Measurements from ENCODE around the gene PTCHD1.

PTCHD1 gene

GRCh38 chrX:23344904-23345271, 10.2 kb downstream of the PTCHD1 start:
- H3K4me3 ChIP-seq (ENCODE audit: low read depth, low read length), result no peak overlapping the region

DNA sequence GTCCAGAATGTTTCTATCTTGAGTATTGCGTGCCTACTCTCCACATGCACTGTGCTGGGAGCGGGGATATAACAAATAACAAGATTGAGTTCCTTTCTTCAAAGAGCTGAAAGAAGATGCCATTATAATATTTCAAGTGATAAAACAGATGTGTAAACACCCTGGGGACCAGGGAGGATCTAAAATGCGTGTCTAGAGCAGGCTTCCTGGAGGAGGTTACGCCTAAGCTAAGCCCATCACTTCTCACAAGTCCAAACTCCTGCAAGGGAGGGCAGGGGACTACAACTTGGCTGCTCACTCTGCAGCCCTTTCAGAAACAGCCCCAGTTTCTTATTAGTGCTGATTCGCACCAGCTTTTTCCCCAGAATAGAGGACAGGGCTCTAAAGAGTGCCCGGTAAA, 21.5 kb downstream of the PTCHD1 start:
- H3K4me3 ChIP-seq (ENCODE audit: low read depth, low read length), result no peak overlapping the region

DNA sequence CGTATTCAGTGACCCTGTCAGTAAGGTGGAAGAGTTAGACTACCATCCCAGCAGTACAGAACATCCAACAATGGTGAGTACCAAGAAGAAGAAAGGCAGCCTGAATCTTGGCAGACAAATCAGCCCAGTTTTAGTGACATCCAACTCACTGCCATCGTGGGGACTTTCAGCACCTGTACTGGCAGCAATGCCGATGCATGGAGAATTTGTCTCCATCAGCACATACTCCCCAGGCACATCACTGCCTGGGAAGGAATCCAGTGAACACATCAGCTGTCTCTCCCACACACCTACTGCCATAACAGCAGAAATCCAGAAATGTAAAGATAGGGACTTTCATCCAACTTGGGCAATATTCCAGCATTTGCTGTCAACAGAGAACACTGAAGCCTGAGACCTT, 29.8 kb downstream of the PTCHD1 start:
- H3K4me3 ChIP-seq (ENCODE audit: low read depth, low read length), result no peak overlapping the region

DNA sequence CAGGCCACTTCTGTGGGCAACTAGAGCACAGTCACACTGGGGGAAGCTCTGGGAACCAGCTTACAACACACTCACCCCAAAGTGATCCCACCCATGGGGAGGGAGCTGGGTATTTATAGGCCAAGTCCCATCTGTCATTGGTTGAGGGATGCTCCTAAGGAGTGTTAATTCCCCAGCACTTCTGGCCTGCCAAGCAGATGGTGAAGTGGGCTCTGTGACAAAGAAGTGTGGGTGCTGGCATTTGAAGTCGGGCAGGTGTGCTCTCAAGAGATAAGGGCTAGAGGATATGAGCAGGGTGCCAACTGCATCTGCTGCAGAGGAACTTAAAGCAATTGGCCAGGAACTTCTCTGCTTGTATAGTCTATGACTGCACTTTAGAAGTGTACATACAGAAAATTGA, 30.9 kb downstream of the PTCHD1 start:
- no peak overlapping the region for H3K4me3 ChIP-seq (ENCODE audit: low read depth, low read length)

- no peak overlapping the region for H3K4me3 ChIP-seq (ENCODE audit: low read depth, low read length)
These were observed 32.3 kb downstream of the PTCHD1 start for GRCh38 chrX:23366914-23367313.

GRCh38 chrX:23369027-23369426, 34.4 kb downstream of the PTCHD1 start:
- H3K4me3 ChIP-seq (ENCODE audit: low read depth, low read length), result no peak overlapping the region

DNA sequence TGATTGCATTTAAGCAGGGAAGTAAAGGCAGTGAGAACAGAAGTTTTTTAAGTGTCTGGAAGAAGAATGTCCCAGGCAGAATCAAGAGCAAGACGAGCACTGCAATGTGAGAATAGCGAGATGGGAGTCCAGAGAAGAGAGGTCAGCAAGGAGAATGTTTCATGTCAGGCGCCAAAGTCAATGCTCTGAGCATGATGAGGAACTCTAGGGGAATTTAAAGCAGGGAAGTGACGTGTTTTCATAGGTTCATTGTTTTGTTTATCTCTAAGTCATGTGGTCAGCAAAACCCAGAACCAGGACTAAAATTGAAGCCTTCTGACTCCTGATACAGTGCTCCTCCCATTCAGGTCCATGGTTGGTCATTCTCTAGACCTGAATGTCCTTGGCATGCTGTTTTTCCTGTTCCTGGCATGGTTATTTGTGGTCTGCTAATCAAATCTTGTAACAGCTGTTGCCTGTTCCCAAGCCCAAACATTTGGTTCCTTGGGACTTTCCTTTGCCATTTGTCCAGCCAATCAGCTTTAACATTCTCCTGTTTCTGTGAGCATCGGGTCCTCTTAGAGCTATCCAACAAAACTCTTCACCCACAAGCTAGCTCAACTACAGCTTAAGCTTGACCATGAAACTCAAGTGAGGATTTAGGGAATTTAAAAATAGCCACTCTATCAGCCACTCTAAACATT, 37.7 kb downstream of the PTCHD1 start:
- H3K4me3 ChIP-seq (ENCODE audit: low read depth, low read length), result no peak overlapping the region

DNA sequence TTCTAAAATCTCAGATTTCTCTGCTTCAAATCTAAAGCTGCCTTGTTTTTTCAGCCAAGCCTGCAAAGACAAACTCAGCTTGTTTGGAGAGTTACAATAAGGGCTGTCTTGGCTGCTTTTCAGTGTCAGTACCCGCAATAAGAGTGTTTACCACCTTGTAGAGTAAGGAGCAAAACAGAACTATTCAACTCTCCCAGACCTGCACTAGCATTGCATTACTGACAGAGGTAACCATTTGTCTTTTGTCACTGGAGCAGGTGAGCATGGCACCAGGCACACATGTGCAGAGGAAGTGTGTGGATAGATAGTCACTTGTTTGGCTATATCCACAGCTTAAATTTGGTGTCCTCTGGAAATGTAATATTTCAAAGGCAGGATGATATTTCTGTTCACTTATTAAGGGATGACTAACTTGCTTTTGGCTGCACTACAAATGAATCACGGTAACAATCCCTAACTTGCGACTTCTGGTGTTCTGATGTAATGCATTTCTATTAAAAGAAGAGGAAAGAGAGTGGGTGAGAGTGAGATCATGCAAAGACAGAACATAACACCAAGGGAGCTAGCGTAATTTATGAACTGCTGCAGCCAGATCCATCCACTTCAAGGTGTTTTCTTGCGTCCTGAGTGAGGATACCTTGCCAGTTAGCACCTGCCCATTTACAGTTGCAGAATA, 38.6 kb downstream of the PTCHD1 start:
- H3K4me3 ChIP-seq (ENCODE audit: low read depth, low read length), result no peak overlapping the region

GRCh38 chrX:23374291-23374690, 39.6 kb downstream of the PTCHD1 start:
- H3K4me3 ChIP-seq (ENCODE audit: low read depth, low read length), result no peak overlapping the region

DNA sequence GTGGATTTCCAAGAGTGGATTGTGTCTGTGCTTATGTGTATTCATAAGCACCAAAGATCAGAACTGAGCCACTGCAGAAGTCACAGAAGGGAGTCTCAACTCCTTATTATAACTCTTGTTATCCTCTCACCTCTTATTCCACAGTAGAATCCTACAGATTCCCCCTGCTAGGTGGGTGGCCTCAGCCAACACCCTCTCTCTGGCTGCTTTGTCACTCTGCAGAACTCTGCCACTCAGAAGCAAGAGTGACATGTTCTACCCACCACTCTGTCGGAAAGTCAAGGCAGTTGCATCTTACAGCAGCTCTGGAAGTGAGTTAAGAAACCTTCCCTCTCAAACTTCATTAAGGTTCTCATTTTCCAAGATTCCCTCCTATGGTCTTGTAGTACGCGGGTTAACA, 41.9 kb downstream of the PTCHD1 start:
- H3K4me3 ChIP-seq (ENCODE audit: low read depth, low read length), result no peak overlapping the region

- H3K4me3 ChIP-seq (ENCODE audit: low read depth, low read length), result no peak overlapping the region
These were observed 45.9 kb downstream of the PTCHD1 start for GRCh38 chrX:23380581-23380980.

DNA sequence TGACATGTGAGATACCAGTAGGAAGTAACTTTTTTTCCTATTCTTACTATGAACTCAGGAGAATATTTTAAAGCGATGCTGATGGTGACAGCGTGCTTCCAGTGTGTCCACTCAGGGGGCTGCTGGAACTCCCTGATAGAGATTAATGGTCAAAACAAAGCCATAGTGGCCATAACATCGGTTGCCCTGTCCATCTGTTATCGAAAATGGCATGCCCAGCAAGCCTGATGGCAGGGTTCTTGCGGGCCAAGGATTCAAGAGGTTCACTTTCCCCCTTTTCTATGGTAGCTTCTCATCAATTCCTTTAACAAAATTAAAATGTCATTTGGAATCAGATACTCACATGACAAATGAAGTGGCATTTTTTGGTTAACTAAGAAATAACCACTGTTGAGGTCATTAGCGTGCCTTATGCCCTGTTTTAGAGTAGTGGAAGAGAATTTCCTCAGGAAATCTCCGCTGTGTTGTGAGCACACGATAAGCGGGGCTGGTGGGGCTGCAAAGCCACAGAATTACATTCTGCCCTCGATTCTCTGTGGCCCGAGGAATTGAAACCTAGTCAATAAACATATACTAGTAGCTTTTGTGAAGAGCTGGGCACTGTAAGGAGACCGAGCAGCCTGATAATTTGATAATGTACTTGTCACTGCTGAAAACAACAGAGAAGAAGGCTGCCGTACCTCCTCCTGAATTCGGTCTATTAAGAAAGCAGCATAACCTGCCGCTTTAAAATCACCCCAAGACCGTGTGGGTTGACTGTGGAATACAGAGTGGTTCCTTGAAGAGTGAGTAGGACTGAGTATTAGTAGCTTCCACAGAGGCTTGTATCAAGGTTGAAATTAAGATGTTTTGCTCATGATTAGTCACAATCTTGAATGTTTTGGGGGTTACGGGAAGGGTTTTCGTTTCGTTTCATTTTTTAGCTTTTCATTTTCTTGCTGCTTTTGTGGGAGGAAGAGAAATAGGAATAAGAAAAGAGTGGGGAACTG, 46.7 kb downstream of the PTCHD1 start:
- no peak overlapping the region for H3K4me3 ChIP-seq (ENCODE audit: low read depth, low read length)

- no peak overlapping the region for H3K4me3 ChIP-seq (ENCODE audit: low read depth, low read length)
These were observed 47.9 kb downstream of the PTCHD1 start for GRCh38 chrX:23382572-23382971.

DNA sequence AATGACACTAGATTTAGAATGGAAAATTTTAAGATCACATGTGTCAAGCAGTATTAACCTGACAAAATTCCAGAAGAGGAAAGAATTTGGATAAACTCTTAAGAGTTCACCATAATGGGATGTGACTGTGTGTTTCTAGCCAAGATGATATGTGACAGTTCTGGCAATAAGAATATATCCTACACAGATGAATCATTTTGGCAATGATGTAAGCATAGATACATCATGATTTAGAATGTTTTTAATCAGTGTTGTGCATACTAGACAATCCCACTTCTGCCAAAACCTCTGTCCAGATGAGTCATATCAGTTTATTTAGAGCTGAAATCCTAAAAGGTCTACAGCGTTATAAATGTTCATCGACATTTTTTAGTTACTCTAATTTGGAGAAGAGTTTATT, 48.8 kb downstream of the PTCHD1 start:
- no peak overlapping the region for H3K4me3 ChIP-seq (ENCODE audit: low read depth, low read length)

- H3K4me3 ChIP-seq (ENCODE audit: low read depth, low read length), result no peak overlapping the region
These were observed 50.6 kb downstream of the PTCHD1 start for GRCh38 chrX:23385242-23385641.

DNA sequence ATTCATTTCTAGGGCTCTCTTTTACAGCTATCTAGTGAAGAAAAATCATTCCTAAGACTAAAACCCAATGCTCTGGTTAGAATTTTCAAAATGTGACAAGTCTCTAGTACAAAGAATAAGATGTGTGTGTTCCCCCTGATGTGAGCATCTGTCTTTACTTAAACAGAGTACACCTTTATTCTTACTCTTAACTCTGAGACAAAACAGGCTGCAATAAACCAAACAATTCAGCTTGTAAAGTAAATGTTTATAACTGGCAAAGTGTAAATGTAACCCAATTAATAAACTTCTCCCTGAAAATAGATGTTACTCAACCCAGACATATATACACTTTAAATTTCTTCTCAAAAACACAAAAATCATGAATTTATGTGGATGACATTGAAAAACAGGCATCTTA, 51.6 kb downstream of the PTCHD1 start:
- H3K4me3 ChIP-seq (ENCODE audit: low read depth, low read length), result no peak overlapping the region

DNA sequence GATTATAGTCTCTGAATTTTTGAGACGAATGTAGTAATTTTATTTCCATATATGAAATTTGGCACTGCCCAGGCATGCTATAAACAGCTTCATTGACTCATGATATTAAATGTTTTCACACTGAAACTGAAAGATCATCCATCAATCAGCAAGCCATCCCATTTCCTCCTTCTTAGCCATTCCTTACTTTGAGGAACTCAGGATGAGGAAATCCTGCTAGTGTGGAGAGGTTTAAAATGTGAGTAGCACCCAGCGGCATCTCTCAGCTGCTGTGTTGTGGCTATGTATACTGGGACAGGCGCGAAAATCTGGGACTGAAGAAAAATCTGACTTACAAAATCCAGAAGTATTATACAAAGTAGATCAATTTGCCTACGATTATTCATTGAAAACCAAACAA, 52.1 kb downstream of the PTCHD1 start:
- H3K4me3 ChIP-seq (ENCODE audit: low read depth, low read length), result no peak overlapping the region

DNA sequence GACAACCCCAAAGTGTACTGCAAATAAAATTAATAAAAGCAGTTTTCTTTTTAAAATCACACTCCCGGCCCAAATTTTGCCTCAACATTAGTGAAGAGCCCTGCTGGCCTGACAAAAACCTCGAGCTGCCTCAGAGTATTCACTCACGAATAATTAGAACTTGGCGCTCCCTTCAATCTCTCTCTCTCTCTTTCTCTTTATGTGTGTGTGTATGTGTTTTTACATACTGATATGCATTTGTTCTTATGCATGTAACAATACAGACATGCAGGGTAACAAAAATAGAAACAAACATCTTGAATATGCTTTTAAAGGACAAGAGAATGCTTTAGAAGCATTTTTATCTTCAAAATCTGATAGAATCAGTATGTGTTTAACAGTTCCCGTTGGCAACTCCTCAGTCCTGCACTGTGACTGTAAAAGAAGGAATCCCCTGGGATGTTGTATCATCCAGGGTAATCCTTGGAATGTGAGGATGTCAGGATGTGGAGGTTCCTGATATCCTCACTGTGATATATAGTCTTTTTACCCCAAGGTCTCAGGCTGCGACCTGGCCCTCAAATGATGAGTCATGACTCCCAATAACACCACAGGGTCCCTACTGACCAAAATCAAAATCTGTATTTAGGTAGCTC, 53.0 kb downstream of the PTCHD1 start:
- H3K4me3 ChIP-seq (ENCODE audit: low read depth, low read length), result no peak overlapping the region

GRCh38 chrX:23389196-23389792, 54.6 kb downstream of the PTCHD1 start:
- no peak overlapping the region for H3K4me3 ChIP-seq (ENCODE audit: low read depth, low read length)

DNA sequence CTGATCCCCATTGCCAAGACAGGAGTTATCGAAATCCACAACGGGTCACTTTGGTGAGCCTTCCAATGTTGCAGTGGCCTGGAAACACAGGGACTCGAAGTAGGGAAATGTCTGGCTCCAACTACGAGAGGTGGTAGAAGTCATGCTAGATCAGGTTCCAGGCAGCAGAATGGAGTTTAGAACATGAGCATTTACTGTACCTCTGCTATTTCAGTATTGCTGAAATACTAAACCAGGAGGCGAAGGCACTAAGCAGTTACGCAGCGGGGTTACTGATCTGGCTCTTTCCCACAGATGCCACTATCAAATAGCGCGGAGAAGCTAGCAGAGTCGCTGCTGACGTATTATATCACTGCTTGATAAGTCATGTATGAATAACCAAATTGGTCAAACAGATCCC, 56.3 kb downstream of the PTCHD1 start:
- no peak overlapping the region for H3K4me3 ChIP-seq (ENCODE audit: low read depth, low read length)

DNA sequence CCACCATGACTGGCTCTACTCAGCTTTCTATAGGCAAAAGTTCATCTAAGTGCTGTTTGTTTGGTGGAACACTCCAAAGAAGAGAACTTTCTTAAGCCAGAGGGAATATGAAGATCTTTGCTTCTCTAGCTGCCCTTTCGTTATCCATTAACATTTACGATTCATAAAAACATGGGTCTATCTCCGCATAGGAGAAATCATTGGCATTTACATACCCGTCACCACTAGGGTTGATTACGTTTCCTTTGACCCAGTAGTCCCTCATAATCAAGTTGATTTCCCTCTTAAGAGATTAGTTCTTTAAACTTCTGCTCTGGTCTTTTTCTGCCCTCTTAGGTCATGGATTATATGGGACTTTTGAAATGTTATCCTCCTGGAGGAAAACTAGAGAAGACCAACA, 57.5 kb downstream of the PTCHD1 start:
- no peak overlapping the region for H3K4me3 ChIP-seq (ENCODE audit: low read depth, low read length)

Data from iPS-11a (cell line).